Astrocyte of the hippocampus (primary cell): ENCODE data around the gene IKZF3.
"Not testable (repeated sequence)": the region's sequence is repeated elsewhere in the genome, so short reads cannot be mapped to it uniquely, and the experiment has no call there.

Experiments used
- DNase-seq: peaks from one replicate; pipeline ENCODE4 v3.0.0; 2011; ENCODE audit warnings: low read depth, low spot score

The IKZF3 gene

GRCh38 chr17:39863918-39864746 is at the start of gene IKZF3:
TSS of gene IKZF3 (minus strand) at chr17:39864312. CDS start at chr17:39864126, 186 bp downstream.
- peak; percentile 61 for DNase-seq

GRCh38 chr17:39908789-39909352 is 44.8 kb upstream of the IKZF3 start:
- no peak for DNase-seq

GRCh38 chr17:39904990-39905288 is 40.8 kb upstream of the IKZF3 start:
- DNase-seq: no peak

GRCh38 chr17:39903158-39903884 is 39.2 kb upstream of the IKZF3 start:
- DNase-seq: no peak

GRCh38 chr17:39902027-39902426 is 37.9 kb upstream of the IKZF3 start:
- DNase-seq: not testable (repeated sequence)

GRCh38 chr17:39899215-39899614 is 35.1 kb upstream of the IKZF3 start:
- DNase-seq: no peak

GRCh38 chr17:39898088-39898487 is 34.0 kb upstream of the IKZF3 start:
- DNase-seq: no peak

GRCh38 chr17:39894681-39895376 is 30.7 kb upstream of the IKZF3 start:
- no peak for DNase-seq

- no peak for DNase-seq
These were observed 25.1 kb upstream of the IKZF3 start for GRCh38 chr17:39889200-39889599.

- no peak for DNase-seq
These were observed 23.0 kb upstream of the IKZF3 start for GRCh38 chr17:39887078-39887477.

- not testable (repeated sequence) for DNase-seq
These were observed 22.0 kb upstream of the IKZF3 start for GRCh38 chr17:39886102-39886501.

GRCh38 chr17:39872751-39873150 is 8.6 kb upstream of the IKZF3 start:
- peak; percentile 17 for DNase-seq

- DNase-seq: no peak
These were observed 7.7 kb upstream of the IKZF3 start for GRCh38 chr17:39871801-39872200.

GRCh38 chr17:39870776-39871175 is 6.7 kb upstream of the IKZF3 start:
- no peak for DNase-seq

GRCh38 chr17:39868554-39868942 is 4.4 kb upstream of the IKZF3 start:
- DNase-seq: no peak

- no peak for DNase-seq
These were observed 3.9 kb upstream of the IKZF3 start, which contains the start of gene ZPBP2 for GRCh38 chr17:39867880-39868553. TSS of gene ZPBP2 (plus strand) at chr17:39868202. CDS start at chr17:39868355, 153 bp downstream.

- DNase-seq: no peak
These were observed 3.2 kb upstream of the IKZF3 start for GRCh38 chr17:39867084-39867879.

- no peak for DNase-seq
These were observed 2.1 kb upstream of the IKZF3 start for GRCh38 chr17:39866013-39866730.

GRCh38 chr17:39863244-39863917 is 731 bp downstream of the IKZF3 start:
- no peak for DNase-seq
